Endodermal cell (in vitro differentiated cells): ENCODE data around the gene NTRK2. TPM values are rescaled to one million over a fixed set of nuclear protein-coding genes. Genes with fewer than 3 reads are reported as not detected.

Experiments used
- DNase-seq: peaks from one replicate; pipeline ENCODE4 v3.0.0-alpha.2; 2017
- H3K27ac ChIP-seq: 2 replicates; pipeline ENCODE4 v1.5.1; 2013; ENCODE audit warnings: mild to moderate bottlenecking, low read depth, low read length, moderate library complexity
- H3K27me3 ChIP-seq: 2 replicates; pipeline ENCODE4 v1.6.1; 2013; ENCODE audit warnings: mild to moderate bottlenecking, low read length, moderate library complexity; ENCODE audit not compliant: insufficient read depth, control insufficient read depth, poor library complexity, severe bottlenecking
- H3K36me3 ChIP-seq: 2 replicates; pipeline ENCODE4 v1.7.0; 2013; ENCODE audit warnings: mild to moderate bottlenecking, low read length, moderate library complexity; ENCODE audit not compliant: control insufficient read depth, insufficient read depth
- H3K4me1 ChIP-seq: one replicate; pipeline ENCODE4 v1.7.0; 2013; ENCODE audit warnings: low read length; ENCODE audit not compliant: control insufficient read depth, insufficient read depth
- H3K4me3 ChIP-seq: 2 replicates; pipeline ENCODE4 v1.5.1; 2013; ENCODE audit warnings: mild to moderate bottlenecking, low read length, moderate library complexity
- H3K9ac ChIP-seq: 2 replicates; pipeline ENCODE4 v1.6.1; 2013; ENCODE audit warnings: mild to moderate bottlenecking, low read length, moderate library complexity; ENCODE audit not compliant: poor library complexity, severe bottlenecking; ENCODE audit errors: extremely low read depth
- H3K9me3 ChIP-seq: 2 replicates; pipeline ENCODE4 v1.6.1; 2013; ENCODE audit warnings: mild to moderate bottlenecking, low read length, moderate library complexity; ENCODE audit not compliant: control insufficient read depth
- H3K27ac Mint-ChIP-seq: 2 replicates; pipeline ENCODE4 v1.8.0; 2020; ENCODE audit warnings: mixed read lengths
- H3K27me3 Mint-ChIP-seq: 2 replicates; pipeline ENCODE4 v1.8.0; 2021; ENCODE audit warnings: mild to moderate bottlenecking, mixed read lengths; ENCODE audit not compliant: insufficient read depth
- H3K36me3 Mint-ChIP-seq: 2 replicates; pipeline ENCODE4 v1.8.0; 2020; ENCODE audit warnings: low read depth, mixed read lengths
- H3K4me1 Mint-ChIP-seq: 2 replicates; pipeline ENCODE4 v1.8.0; 2020; ENCODE audit warnings: mixed read lengths
- H3K4me3 Mint-ChIP-seq: 2 replicates; pipeline ENCODE4 v1.8.0; 2020; ENCODE audit warnings: mild to moderate bottlenecking, moderate library complexity, mixed read lengths
- H3K9me3 Mint-ChIP-seq: 2 replicates; pipeline ENCODE4 v1.8.0; 2020; ENCODE audit warnings: mild to moderate bottlenecking, mixed read lengths
- WGBS, 2 experiments: methylation state at CpG; one replicate each; pipeline versions ENCODE4 v1.1.5 to v1.1.7; 2013; ENCODE audit warnings: missing lambda C conversion rate in 2 of 2, mixed read lengths in 1 of 2; ENCODE audit not compliant: insufficient coverage in 1 of 2, insufficient read length in 1 of 2; 5-methylcytosine and 5-hydroxymethylcytosine counted together
- total RNA-seq, 2 donors: library from RNA; stranded (reverse); fragmentation: NEBNext Ultra II Directional in 1 of 2; extraction: Animal tissue kit (Norgen Biotek cat#: 25700) in 1 of 2; gene quantifications; 2 replicates in 1 of 2; 3 replicates in 1 of 2; pipeline ENCODE4 v1.2.1, GENCODE V29; 2021
- TF ChIP-seq, protein P1 (sequence below): fragments of 200-600 bp; sonication (generic); conservative IDR thresholded peaks from 2 replicates; pipeline ENCODE4 v1.5.0; 2021; ENCODE audit warnings: antibody characterized with exemption, mild to moderate bottlenecking

The NTRK2 gene
- total RNA-seq, 2 donors from 2014 or later = 0.09 to 0.18 TPM

DNA sequence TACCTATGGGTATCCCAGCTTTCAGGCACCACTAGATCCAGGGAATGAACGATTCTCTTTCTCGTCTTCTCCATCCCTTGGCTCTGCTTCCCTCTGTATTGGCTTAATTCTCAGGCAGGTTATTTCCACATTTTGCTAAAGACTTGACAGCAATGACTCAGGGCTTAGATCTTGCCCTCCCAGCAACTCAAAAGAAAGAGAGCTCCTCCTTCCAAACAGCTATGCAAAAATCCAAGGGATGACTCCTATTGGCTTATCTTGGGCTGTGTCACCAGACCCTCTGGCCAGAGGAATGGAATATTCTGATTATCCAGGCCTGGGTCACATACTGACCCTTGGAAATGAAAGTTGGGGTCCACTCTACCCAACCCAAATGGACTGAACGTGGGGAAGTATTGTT lies 270.2 kb downstream of the NTRK2 start:
- H3K27ac Mint-ChIP-seq = no peak overlapping the region

DNA sequence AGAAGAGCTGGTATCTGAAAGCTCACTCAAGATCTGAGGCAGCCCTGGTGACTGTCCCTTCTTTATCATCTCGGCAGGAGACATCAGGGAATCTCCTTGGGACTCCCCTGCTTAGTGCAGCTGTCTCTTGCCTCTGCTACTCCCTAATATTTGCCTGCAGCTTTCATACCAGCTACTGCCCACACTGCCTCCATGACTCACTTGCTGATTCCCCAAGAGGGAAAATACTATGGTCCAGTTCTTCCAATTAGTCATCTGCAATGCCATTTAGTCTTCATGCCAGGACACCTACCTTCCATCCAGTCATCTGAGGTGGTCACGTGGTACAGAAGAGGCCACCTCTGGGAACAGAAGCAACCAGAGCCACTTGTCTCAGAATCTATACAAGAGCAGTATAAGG lies 270.8 kb downstream of the NTRK2 start:
- no peak overlapping the region for H3K27ac Mint-ChIP-seq
- H3K4me1 Mint-ChIP-seq = peaks cover 4% of the 10 kb centered on the region
- no peaks in the 10 kb centered on the region for H3K27me3 Mint-ChIP-seq
- WGBS, 2 experiments = 82 to 100% methylated on average over 2 of the region's 2 CpGs
- H3K9me3 Mint-ChIP-seq = no peaks in the 10 kb centered on the region
- Histone ChIP-seq H3K36me3 (no peaks in the 10 kb centered on the region), H3K4me1 (no peaks in the 10 kb centered on the region), H3K9ac (no peak overlapping the region), H3K27ac (no peak overlapping the region), H3K4me3 (no peak overlapping the region), H3K27me3 (no peaks in the 10 kb centered on the region), H3K9me3 (no peaks in the 10 kb centered on the region)
- H3K4me3 Mint-ChIP-seq = no peak overlapping the region
- TF ChIP-seq, protein P1, sequence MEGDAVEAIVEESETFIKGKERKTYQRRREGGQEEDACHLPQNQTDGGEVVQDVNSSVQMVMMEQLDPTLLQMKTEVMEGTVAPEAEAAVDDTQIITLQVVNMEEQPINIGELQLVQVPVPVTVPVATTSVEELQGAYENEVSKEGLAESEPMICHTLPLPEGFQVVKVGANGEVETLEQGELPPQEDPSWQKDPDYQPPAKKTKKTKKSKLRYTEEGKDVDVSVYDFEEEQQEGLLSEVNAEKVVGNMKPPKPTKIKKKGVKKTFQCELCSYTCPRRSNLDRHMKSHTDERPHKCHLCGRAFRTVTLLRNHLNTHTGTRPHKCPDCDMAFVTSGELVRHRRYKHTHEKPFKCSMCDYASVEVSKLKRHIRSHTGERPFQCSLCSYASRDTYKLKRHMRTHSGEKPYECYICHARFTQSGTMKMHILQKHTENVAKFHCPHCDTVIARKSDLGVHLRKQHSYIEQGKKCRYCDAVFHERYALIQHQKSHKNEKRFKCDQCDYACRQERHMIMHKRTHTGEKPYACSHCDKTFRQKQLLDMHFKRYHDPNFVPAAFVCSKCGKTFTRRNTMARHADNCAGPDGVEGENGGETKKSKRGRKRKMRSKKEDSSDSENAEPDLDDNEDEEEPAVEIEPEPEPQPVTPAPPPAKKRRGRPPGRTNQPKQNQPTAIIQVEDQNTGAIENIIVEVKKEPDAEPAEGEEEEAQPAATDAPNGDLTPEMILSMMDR = no peak
- no peaks in the 10 kb centered on the region for H3K36me3 Mint-ChIP-seq
- no peak for DNase-seq

More for the DNA sequence above, 270.2 kb downstream of the NTRK2 start:
- Mint-ChIP-seq H3K4me1 (peaks cover 4% of the 10 kb centered on the region), H3K9me3 (no peaks in the 10 kb centered on the region), H3K4me3 (no peak overlapping the region), H3K36me3 (no peaks in the 10 kb centered on the region), H3K27me3 (no peaks in the 10 kb centered on the region)
- Histone ChIP-seq H3K4me1 (no peaks in the 10 kb centered on the region), H3K4me3 (no peak overlapping the region), H3K36me3 (no peaks in the 10 kb centered on the region), H3K27me3 (no peaks in the 10 kb centered on the region), H3K9ac (no peak overlapping the region), H3K27ac (no peak overlapping the region), H3K9me3 (no peaks in the 10 kb centered on the region)
- TF ChIP-seq, protein P1 = no peak
- DNase-seq = no peak
- WGBS, 2 experiments = 95 to 100% methylated on average over 2 to 3 of the region's 3 CpGs

DNA sequence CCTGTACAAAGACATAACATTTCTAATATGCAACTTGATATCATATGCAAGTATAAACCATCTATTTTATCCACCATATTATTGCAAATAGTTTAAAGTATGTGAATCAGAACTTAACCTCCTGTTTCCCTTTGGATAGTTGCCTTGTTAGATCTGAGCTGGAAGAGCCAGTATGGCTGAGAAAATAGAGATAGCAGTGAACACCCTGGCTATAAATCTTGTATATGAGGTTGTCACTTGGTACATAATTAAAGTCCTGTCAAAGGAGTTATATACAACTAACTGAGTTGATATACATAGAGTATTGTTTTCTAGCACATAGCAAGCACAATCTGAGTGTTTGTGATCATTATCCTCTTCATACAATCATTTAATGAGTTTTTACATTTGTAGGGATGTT lies 272.3 kb downstream of the NTRK2 start:
- no peak for DNase-seq
- Histone ChIP-seq H3K9me3 (no peaks in the 10 kb centered on the region), H3K27me3 (no peaks in the 10 kb centered on the region), H3K4me3 (no peak overlapping the region), H3K9ac (no peak overlapping the region), H3K27ac (no peak overlapping the region), H3K4me1 (no peaks in the 10 kb centered on the region), H3K36me3 (no peaks in the 10 kb centered on the region)
- no peaks in the 10 kb centered on the region for H3K9me3 Mint-ChIP-seq
- no peak overlapping the region for H3K27ac Mint-ChIP-seq
- no peaks in the 10 kb centered on the region for H3K36me3 Mint-ChIP-seq
- TF ChIP-seq, protein P1 = no peak
- no peak overlapping the region for H3K4me3 Mint-ChIP-seq
- no peaks in the 10 kb centered on the region for H3K27me3 Mint-ChIP-seq
- H3K4me1 Mint-ChIP-seq = peaks cover 4% of the 10 kb centered on the region
